HG03025 (cell line): ENCODE results near the gene OPN3.

Experiments used
- ATAC-seq: cut with Tn5 transposase; IDR thresholded peaks from one replicate; pipeline ENCODE4 v1.9.1; 2021; ENCODE audit warnings: mild to moderate bottlenecking, moderate library complexity; ENCODE audit not compliant: unreplicated experiment, low FRiP score

The OPN3 gene

DNA sequence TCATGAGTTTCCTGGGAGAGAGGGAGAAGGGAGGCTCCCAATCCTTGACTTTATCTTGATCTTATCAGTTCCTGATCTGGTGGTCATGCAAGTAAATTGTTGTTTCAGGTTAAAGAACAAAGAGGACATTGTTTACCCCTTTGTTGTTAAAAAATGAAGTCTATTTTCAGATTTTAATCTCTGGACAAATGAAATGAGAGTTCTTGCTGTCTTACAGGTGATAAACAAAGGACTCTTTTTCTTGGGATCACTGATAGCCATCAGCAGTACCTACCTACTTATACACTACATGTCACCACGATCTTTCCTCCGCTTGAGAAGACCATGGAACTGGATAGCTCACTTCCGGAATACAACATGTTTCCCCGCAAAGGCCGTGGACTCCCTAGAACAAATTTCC lies 48.4 kb downstream of the OPN3 start:
- ATAC-seq: no peak

DNA sequence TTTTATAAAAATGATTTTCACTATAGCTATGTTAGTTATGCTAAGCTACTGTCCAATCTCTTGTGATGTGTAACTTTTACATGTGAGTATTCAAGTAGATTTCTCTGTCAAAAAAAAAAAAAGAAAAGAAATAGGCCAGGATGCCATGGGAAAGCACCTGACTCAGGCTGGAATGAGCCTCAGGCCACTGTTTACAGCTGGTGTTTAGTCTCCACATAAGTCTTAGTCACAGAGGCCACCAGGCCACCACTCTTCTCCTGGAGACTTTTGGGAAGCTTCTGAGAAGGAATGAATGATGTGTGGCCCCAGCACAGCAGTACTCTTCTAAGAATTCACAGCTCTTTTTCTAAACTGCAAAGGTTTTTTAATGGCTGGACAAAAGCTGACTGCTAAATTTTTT lies 48.9 kb downstream of the OPN3 start:
- no peak for ATAC-seq

DNA sequence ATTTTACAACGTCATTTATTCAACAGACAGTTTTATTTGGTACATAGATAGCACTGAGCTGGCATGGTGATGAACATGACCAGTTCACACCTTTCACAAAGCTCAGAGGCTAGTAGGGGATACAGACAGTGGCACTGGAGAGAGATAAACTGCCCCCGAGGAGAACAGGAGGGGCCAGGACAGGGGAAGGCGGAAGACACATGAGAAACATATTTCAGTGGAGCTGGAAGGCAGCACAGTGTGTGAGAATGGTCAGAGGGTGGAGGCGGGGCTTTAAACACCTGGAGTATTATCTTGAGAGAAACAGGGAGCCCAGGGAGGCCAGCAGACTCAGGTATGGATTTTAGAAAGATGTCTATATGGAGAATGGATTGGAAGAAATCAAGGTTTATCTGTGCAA lies 49.5 kb downstream of the OPN3 start:
- ATAC-seq: no peak

DNA sequence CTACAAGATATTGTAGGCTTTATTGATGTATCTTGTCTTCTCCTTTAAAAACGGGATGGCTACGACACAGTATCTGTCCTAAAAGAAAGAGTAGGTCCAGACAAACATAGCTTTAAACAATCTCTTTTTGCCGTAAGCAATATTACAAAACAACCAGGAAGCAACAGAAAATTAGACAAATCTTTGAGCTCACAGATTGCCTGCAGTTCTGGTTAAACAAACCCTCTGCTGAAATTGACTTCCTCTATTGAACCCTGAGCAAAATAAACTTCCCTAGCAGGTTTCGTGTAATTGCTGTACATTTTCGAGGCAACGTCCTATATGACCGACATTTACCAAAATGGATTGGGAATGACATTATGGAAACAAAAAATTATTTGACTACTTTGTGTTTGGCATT lies 50.6 kb downstream of the OPN3 start:
- ATAC-seq: no peak

DNA sequence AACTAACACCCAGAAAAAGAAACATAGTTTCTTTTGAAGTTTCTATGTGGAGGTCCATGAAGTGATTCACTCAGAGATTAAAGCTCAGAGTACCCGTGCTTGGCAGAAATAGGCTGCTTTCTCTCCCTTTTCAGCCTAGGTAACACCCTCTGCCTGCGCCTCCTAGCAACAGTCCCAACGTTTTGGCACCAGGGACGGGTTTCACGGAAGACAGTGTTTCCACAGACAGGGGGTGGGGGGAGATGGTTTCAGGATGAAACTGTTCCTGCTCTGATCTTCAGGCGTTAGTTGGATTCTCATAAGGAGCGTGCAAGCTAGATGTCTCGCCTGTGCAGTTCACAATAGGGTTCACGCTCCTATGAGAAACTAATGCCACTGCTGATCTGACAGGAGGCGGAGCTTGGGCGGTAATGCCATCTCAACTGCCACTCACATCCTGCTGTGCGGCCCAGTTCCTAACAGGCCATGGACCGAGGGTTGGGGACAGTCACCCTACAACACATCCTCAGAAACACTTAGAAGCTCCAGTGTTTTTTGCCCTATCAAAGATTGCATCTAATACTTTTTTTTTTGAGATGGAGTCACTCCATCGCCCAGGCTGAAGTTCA lies 53.2 kb downstream of the OPN3 start:
- no peak for ATAC-seq

DNA sequence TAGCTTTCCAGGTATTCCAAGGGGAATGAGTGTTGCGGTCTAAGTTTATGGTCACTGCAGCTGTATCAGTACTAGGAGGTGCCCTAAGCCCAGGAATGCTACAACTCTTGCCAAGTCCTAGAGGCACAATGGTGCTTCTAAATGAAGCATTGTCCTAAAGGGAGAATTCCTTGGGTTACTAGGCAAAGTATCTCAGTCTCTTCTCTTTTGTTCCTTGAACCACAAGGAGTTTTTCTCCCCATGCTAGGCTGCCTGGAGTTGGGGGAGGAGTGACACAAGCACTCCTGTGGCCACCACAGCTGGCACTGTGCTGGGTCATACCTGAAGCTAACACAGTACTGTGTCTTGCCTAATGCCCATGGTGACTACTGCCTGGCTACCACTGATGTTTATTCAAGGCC lies 57.2 kb downstream of the OPN3 start:
- no peak for ATAC-seq

DNA sequence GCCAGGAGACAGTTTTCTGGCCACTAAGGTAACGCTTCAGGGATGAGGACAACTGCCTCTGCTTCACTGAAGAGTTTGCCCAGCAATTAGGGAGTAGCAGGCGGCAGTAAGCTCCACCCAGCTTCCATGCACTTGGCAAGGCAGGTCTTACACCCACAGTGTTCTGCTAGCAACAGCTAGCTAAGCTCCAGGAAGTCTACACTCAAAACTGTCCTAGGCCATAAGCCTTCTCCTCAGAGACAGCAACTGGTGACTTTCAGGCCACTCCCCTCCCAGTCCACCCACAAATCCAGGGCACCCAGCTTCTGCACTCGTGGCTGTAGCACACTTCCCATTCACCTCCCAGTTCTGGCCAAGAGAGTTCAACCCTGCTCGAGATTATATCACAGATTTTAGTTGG lies 60.7 kb downstream of the OPN3 start:
- no peak for ATAC-seq

DNA sequence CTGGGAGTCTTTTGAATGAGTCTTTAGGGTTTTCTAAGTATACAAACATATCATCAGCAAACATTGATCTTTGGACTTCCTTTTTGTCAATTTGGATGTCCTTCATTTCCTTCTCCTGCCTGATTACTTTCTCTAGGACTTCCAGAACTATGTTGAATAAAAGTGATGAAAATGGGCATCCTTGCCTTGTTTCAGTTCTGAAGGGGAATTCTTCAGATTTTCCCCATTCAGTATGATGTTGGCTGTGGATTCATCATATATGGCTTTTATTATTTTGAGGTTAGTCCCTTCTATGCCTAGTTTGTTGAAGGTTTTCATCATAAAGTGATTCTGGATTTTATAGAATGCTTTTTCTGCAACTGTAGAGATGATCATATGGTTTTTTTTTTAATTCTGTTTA lies 66.0 kb downstream of the OPN3 start:
- no peak for ATAC-seq

DNA sequence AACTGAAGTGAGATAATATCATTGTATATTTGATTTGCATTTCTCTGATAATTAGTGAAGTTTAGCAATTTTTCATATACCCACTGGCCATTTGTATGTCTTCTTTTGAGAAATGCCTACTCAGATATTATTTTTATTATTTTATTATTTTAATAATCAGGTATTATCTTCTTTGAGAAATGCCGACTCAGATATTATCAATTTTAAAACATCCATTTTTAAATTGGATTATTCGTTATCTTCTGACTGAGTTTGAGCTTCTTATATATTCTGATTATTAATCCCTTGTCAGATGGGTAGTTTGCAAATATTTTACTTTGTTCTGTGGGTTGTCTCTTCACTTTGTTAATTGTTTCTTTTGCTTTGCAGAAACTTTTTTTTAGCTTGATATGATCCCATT lies 70.3 kb downstream of the OPN3 start:
- ATAC-seq: no peak

DNA sequence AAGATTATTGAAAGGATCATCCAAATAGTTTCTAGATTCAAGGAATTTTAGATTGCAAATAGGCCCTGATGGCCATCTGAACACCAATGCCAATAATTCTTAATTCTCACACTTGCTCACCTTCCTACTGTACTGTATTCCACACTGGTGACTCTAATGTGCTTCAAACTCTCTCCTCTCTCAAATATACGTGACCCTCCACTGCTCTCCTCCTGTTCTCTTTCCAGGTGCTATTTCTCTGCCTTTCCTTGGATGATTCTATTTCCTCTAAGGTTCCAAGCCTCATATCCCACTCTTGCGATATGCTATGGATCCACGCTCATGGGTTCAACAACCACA lies 79.4 kb downstream of the OPN3 start:
- ATAC-seq: no peak

DNA sequence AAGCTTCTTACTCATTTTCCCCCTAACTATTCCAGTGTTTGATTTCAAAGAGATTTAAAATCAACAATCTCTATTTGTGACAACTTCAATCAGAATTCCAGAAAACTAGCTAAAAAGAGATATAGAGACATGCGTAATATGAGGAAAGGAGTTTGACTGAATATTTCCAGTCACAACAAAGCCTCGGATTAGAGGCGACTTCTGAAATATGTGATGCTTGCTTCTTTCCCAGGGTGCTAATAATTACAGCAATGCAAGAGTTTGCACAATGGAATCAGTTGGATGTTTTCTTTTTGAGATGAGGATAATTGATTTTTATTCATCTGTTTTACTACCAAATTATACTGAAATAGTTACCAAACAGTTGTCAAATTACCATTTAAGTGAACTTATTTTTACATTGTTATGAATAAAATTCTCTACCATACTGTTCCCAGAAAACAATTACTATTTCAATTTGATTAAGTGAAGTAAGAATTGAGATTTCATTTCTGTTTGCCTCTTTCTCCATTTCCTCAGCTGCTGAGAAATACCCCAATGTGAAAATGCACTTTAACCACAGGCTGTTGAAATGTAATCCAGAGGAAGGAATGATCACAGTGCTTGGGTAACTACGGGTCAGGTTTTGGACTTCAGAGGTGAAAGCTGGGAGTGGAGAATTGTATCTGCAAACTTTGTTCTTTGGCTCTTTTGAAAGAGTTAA lies 79.9 kb downstream of the OPN3 start:
- ATAC-seq: no peak

DNA sequence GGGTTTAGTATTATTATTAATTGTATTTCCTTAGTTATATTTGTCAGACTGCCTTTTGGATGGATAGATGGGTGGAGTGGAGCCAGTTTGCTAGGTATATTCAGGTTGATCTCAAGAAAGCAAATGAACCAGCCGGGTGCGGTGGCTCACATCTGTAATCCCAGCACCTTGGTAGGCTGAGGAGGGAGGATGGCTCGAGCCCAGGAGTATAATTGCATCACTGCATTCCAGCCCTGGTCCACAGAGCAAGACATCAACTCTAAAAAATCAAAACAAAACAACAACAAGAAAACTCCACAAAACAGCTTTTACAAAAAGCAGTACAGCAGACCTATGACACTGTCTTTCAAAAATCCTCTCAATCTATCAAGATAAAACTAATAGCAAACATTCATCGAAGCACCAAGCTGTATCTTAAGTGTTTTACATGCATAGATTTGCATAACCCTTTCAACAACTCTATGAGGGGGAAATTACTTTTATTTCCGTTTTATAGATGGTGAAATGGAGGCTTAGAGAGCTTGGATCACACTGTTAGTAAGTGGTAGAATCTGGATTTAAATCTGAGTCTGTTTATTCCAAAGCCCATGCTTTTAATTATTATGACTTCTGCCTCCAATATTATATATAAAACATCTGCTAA lies 82.5 kb downstream of the OPN3 start:
- ATAC-seq: no peak

DNA sequence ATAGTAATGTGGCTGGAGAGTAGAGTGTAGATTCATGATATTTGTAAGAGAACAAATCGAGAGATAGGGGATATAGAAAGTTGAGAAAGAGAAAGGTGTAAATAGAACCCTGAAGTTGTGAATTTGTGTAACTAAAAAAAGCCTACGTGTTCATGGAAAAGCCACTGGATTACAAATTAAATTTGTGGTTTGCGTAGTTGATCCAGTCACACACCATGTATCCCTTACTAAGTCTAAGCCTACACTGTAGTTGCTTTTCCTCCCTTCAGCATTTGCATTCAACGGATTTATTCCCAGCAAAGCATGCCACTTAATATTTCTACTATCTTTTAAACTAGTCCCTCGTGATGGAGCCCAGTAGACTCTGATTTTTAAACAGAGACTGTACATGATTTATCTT lies 83.1 kb downstream of the OPN3 start:
- no peak for ATAC-seq

DNA sequence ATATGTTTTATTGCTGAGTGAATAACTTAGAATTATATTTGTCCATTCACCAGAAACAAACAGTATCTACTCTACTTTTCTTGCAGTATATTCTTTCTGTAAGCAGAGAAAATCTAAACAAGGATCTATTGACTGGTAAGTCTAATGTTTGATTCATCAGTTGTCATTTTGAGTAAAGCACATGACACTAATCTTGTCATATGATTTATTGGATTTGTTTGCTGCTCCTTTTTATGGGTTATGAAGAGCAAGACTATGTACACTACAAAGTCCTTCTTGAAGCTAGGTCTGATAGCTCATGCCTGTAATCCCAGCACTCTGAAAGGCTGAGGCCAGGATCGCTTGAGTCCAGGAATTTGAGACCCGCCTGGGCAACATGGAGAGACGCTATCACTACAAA lies 84.6 kb downstream of the OPN3 start:
- no peak for ATAC-seq

DNA sequence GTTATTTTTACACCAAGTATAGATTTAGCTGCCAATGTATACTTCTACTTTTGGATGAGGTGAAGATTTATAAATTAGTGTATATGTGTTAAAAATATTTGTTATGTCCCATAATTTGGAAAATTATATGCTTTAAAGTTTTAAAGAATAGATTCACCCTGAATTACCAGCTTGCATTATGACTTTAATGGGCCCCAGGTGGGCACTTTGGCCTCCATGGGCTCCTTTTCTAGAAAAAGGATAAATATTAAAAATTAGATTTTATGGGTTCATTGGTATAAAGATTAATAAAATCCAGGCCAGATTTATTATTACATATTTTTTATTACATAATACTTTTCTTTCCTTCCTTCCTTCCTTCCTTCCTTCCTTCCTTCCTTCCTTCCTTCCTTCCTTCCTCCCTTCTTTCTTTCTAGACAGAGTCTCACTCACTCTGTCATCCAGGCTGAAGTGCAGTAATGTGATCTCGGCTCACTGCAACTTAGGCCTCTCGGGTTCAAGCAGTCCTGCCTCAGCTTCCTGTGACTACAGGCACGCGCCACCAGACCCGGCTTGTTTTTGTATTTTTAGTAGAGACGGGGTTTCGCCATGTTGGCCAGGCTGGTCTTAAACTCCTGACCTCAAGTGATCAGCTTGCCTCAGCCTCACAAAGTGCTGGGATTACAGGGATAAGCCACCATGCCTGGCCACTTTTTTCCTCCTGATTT lies 86.1 kb downstream of the OPN3 start:
- ATAC-seq: no peak

DNA sequence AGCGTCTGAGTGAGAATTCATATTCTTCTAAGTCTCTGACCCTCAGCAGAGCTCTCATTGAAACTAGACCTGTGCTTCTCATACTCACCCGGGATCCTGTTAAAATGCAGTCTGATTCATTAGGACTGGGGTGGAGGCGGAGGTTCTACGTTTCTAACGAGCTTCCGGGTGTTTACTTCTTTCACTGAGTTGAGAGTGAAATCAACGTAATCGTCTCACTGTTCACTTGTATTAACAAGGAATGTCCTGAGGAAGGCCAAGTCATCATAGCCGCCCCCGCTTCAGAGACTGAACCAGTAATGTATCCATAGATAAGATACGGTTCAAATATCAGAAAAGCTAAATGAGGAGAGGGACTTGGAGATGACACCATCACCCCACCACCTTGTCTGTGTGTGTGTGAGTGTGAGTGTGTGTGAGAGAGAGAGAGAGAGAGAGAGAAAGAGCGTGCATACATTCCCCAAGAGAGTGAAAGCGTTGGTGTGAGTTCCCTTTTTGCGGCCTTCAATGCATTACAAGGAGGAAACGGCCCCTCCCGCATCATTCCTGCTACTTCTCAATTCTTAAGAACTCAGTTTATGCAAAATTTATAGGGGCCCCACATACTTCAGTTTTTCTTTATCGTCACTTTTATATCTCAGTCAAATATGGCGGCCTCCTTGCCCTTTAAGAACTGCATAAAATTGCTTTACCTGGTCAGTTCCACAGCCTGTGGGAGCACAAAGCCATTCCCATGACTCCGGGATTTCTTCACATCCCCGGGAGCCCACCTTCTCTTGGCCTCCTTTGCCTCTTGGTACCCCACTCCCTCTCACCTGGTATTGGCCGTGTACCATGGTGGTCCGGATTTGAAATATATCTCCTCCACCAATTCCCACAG lies 88.2 kb downstream of the OPN3 start:
- ATAC-seq: peak; percentile 88

DNA sequence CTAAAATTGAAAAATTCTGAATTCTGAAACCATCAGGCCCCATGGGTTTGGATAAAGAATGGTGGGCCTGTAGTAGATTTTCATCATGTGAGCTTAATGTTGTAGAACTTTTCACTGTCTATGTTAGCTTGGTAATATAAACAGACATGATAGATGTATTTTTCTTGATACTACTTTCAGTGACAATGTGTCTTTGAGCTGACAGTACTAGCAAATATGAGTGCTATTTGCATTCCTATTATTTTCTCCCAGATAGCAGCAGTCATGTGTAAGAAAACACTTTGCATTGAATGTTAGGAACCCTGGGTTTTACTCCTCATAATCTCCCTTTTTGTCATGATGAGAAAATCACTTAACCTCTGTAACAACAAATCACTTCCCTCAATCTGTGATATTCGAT lies 89.9 kb downstream of the OPN3 start:
- no peak for ATAC-seq

DNA sequence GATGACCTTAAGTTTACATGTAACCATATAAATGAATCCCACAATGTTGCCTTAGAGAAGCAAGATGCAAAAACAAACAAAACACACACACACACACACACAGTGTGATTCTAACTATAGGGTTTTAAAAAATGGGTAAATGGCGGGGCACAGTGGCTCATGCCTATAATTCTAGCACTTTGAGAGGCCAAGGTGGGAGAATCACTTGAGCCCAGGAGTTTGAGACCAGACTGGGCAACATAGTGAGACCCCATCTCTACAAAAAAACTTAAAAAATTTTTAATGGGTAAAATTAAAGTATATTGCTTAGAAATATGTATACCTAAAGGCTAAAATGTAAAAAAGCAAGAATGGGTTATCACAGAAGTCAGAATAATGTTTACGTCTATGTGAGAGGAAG lies 92.2 kb downstream of the OPN3 start:
- ATAC-seq: no peak
